ENCODE results near the gene TPSB2.
"Not testable (repeated sequence)": the region's sequence is repeated elsewhere in the genome, so short reads cannot be mapped to it uniquely, and the experiment has no call there.

GRCh38 chr16:1254821-1255220 lies 24.8 kb upstream of the TPSB2 start:
- not testable (repeated sequence) for TF ChIP-seq EZH2 (IDR thresholded peaks at IDR 0.05; ENCODE audit: borderline replicate concordance, low read depth, low read length, poor library complexity, severe bottlenecking); CTCF (conservative IDR thresholded peaks at IDR 0.05; ENCODE audit: low read depth, low read length)

Data from A673 (cell line).